HepG2 (cell line): ENCODE measurements around the gene VPS52. TPM values are rescaled to one million over a fixed set of nuclear protein-coding genes. Genes with fewer than 3 reads are reported as not detected.
A peak's percentile ranks its signal among the peaks of the same experiment; 100 is the strongest.

ENCODE experiments used
- CTCF ChIP-seq: sonication (generic); formaldehyde crosslinking; IDR thresholded peaks from 2 replicates; pipeline ENCODE4 v1.5.0; 2020; ENCODE audit warnings: mild to moderate bottlenecking, missing genetic modification reagents, moderate library complexity
- KDM1A ChIP-seq: IDR thresholded peaks from 2 replicates; pipeline ENCODE4 v1.6.1; 2016; ENCODE audit warnings: missing compliant biosample characterization
- RNF219 ChIP-seq: sonication (generic); formaldehyde crosslinking; IDR thresholded peaks from 2 replicates; pipeline ENCODE4 v1.5.0; 2020; ENCODE audit warnings: mild to moderate bottlenecking, missing genetic modification reagents
- SP4 ChIP-seq: sonication (generic); formaldehyde crosslinking; IDR thresholded peaks from 2 replicates; pipeline ENCODE4 v1.8.1; 2023; ENCODE audit warnings: mild to moderate bottlenecking, missing genetic modification reagents
- ZBTB40 ChIP-seq, 2 experiments: fragments of 450-650 bp in 1 of 2; sonication (generic) in 1 of 2; formaldehyde crosslinking in 1 of 2; IDR thresholded peaks; 2 replicates each; pipeline versions ENCODE4 v1.6.1 to v1.8.0; 2016 to 2022; ENCODE audit warnings: antibody characterized with exemption in 1 of 2, mild to moderate bottlenecking in 1 of 2, missing genetic modification reagents in 1 of 2
- ZFP37 ChIP-seq: sonication (generic); formaldehyde crosslinking; IDR thresholded peaks from 2 replicates; pipeline ENCODE4 v1.4.0; 2020; ENCODE audit warnings: missing genetic modification reagents, borderline replicate concordance
- ZMYM3 ChIP-seq: sonication (generic); formaldehyde crosslinking; IDR thresholded peaks from 2 replicates; pipeline ENCODE4 v1.5.1; 2020; ENCODE audit warnings: mild to moderate bottlenecking, missing genetic modification reagents
- ZNF232 ChIP-seq: sonication (generic); formaldehyde crosslinking; IDR thresholded peaks from 2 replicates; pipeline ENCODE4 v1.4.0; 2020; ENCODE audit warnings: missing genetic modification reagents, borderline replicate concordance
- ZNF567 ChIP-seq: sonication (generic); formaldehyde crosslinking; IDR thresholded peaks from 2 replicates; pipeline ENCODE4 v1.8.1; 2023; ENCODE audit warnings: mild to moderate bottlenecking, missing genetic modification reagents, borderline replicate concordance
- polyA plus RNA-seq, 8 experiments: library from polyadenylated mRNA; depleted of rRNA in 3 of 8; stranded (reverse) in 7 of 8; unstranded in 1 of 8; fragments of >200 nt; fragmentation: Illumina TruSeq in 4 of 8; extraction: Trizol in 4 of 8; gene quantifications; 2 replicates each; pipeline versions ENCODE4 v1.2.1 to v1.2.3, GENCODE V29; 2011 to 2016; ENCODE audit warnings: low read depth in 4 of 8, missing spikeins in 1 of 8, mixed read lengths in 1 of 8; ENCODE audit not compliant: insufficient read depth in 1 of 8
- total RNA-seq, 5 experiments: library from RNA; depleted of rRNA; stranded (reverse); fragments of >200 nt; fragmentation: Illumina TruSeq; extraction: Trizol; gene quantifications; 2 replicates each; pipeline ENCODE4 v1.2.3, GENCODE V29; 2016; ENCODE audit warnings: low read depth in 1 of 5
- TF ChIP-seq, protein P1 (sequence below): IDR thresholded peaks from 2 replicates; pipeline ENCODE4 v1.6.1; 2018; ENCODE audit warnings: missing genetic modification reagents, mild to moderate bottlenecking, missing compliant biosample characterization

The VPS52 gene
- total and polyA plus RNA-seq, 2 of the 13 experiments (the other 11 are each of a cell fraction or from before 2014, with no cell fraction given) = 48.9 to 85.5 TPM

DNA sequence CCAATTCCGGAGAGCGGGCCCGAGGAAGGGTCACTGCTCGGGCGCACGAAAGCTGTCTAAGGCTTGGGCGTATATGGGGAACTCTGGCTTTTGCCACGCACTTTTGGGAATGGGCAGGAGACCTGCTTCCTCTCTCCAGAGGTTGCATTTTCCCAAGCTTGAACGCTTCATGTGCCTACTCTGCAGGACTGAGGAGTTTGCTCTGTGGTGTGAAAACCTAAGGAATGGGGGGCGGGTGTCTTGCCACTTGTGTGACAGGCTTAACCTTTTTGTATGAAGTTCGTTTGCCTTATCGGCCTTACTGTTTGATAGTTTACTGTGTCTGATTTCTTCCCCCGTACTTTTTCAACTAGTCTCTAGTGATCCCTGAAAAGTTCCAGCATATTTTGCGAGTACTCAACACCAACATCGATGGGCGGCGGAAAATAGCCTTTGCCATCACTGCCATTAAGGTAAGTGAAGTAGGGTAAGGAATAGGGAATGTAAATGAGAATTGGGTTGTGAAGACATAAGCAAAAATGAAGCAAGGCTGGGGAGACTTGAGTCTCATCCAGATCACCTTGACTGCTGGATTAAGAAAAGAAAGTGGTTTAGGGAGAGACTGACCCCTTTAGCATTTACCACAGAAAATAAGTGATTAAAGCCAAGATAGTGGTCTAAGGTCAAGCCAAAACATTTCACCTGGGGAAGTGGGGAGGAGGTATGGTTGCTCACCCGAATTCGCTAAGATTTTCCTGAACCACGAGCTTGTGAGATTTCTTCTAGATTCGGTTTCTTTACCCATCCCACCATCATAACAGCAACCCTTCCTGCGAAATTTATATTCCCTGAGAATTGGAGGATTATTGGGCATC lies 826 bp upstream of the VPS52 start (continued):
- no peak for TF ChIP-seq ZBTB40 (IDR thresholded peaks at IDR 0.05)
- TF ChIP-seq ZBTB40 (CRISPR knock-in tag; IDR thresholded peaks at IDR 0.05) = peak; percentile 10
- no peak for TF ChIP-seq KDM1A (CRISPR knock-in tag)
- TF ChIP-seq ZNF232 (CRISPR knock-in tag) = no peak
- no peak for TF ChIP-seq ZNF567
- TF ChIP-seq CTCF (CRISPR knock-in tag) = no peak
- no peak; the same call in 1 of the 2 replicates for TF ChIP-seq ZFP37 (CRISPR knock-in tag)
- TF ChIP-seq ZMYM3 (CRISPR knock-in tag) = no peak
- no peak for TF ChIP-seq SP4
- TF ChIP-seq, protein P1, sequence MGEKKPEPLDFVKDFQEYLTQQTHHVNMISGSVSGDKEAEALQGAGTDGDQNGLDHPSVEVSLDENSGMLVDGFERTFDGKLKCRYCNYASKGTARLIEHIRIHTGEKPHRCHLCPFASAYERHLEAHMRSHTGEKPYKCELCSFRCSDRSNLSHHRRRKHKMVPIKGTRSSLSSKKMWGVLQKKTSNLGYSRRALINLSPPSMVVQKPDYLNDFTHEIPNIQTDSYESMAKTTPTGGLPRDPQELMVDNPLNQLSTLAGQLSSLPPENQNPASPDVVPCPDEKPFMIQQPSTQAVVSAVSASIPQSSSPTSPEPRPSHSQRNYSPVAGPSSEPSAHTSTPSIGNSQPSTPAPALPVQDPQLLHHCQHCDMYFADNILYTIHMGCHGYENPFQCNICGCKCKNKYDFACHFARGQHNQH = no peak
- TF ChIP-seq RNF219 (CRISPR knock-in tag) = no peak
